GM06990 (cell line): ENCODE results near the gene FBXO21.

Source experiments
- DNase-seq: peaks from one replicate; pipeline ENCODE4 v3.0.0-alpha.2; 2011; ENCODE audit not compliant: insufficient read length; ENCODE audit errors: extremely low read depth
- H3K27me3 ChIP-seq: replicated peaks from 2 replicates; pipeline ENCODE4 v1.6.0; 2011; ENCODE audit warnings: low read length; ENCODE audit not compliant: control insufficient read depth, insufficient read depth
- H3K36me3 ChIP-seq: 2 replicates; pipeline ENCODE4 v1.5.1; 2011; ENCODE audit warnings: low read length; ENCODE audit not compliant: control insufficient read depth, insufficient read depth
- H3K4me3 ChIP-seq: replicated peaks from 2 replicates; pipeline ENCODE4 v1.5.1; 2011; ENCODE audit warnings: low read depth, mild to moderate bottlenecking, control low read depth, low read length
- TF ChIP-seq, protein P1 (sequence below): IDR thresholded peaks from 2 replicates; pipeline ENCODE4 v1.5.1; 2011; ENCODE audit warnings: low read length, control low read depth, mild to moderate bottlenecking, inconsistent platforms; ENCODE audit not compliant: insufficient read depth, poor library complexity, severe bottlenecking

FBXO21 gene

DNA sequence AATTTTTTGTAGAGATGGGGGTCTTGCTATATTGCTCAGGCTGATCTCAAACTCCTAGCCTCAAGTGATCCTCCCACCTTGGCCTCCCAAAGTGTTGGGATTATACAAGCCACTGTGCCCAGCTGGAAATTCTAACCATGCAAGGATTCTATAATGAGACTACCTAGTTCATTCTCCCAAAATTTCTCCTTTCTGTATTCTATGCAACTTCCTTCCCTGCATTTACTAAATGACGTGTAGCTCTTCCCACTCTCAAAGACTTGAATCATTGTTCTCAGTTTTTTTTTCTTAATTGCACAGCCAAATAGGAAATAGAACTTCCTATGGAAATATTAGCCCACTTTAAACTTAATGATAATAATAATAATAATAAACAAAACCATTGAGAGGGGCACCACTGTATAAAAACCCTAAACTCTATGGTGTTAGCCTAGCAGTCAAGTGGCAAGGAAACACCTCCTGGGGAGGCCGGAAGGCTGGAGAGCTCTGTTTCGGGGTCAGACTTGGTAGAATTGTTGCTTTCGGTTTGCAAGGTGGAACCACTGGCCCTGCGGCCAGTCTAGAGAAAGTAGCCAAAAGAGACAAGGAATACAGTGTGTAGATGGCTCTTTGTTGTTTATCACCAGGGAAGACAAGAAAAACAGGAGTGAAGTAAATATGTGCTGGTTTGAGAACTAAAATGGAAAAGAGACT is 51.1 kb downstream of the FBXO21 start:
- no peaks in the 10 kb centered on the region for H3K27me3 ChIP-seq
- H3K36me3 ChIP-seq = peaks cover 1% of the 10 kb centered on the region; the same call in 1 of the 2 replicates
- H3K4me3 ChIP-seq = no peak overlapping the region
- no peak for DNase-seq
- TF ChIP-seq, protein P1, sequence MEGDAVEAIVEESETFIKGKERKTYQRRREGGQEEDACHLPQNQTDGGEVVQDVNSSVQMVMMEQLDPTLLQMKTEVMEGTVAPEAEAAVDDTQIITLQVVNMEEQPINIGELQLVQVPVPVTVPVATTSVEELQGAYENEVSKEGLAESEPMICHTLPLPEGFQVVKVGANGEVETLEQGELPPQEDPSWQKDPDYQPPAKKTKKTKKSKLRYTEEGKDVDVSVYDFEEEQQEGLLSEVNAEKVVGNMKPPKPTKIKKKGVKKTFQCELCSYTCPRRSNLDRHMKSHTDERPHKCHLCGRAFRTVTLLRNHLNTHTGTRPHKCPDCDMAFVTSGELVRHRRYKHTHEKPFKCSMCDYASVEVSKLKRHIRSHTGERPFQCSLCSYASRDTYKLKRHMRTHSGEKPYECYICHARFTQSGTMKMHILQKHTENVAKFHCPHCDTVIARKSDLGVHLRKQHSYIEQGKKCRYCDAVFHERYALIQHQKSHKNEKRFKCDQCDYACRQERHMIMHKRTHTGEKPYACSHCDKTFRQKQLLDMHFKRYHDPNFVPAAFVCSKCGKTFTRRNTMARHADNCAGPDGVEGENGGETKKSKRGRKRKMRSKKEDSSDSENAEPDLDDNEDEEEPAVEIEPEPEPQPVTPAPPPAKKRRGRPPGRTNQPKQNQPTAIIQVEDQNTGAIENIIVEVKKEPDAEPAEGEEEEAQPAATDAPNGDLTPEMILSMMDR = no peak

GRCh38 chr12:117134721-117135120 is 55.5 kb downstream of the FBXO21 start:
- Histone ChIP-seq H3K4me3 (no peak overlapping the region), H3K27me3 (no peaks in the 10 kb centered on the region), H3K36me3 (no peaks in the 10 kb centered on the region)
- no peak for DNase-seq
- TF ChIP-seq, protein P1 = no peak

GRCh38 chr12:117134059-117134458 is 56.2 kb downstream of the FBXO21 start:
- Histone ChIP-seq H3K36me3 (no peaks in the 10 kb centered on the region), H3K27me3 (no peaks in the 10 kb centered on the region), H3K4me3 (no peak overlapping the region)
- DNase-seq = no peak
- TF ChIP-seq, protein P1 = no peak

DNA sequence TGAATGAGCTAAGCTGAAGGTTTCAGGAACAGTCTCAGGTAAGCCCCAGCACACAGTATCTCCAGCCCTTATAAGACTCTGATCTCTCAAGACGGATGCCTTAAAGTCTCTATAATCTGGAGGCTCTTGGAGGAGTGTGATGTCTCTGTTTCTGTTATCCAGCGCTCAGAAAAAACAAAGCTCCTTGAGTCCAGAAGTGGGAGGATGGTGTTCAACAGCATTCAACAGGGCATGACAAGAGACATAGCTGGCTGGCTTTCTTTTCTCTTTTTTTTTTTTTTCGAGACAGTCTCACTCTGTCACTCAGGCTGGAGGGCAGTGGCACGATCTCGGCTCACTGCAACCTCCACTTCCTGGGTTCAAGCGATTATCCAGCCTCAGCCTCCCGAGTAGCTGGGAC is 59.5 kb downstream of the FBXO21 start:
- TF ChIP-seq, protein P1 = no peak
- Histone ChIP-seq H3K27me3 (no peaks in the 10 kb centered on the region), H3K4me3 (no peak overlapping the region), H3K36me3 (no peaks in the 10 kb centered on the region)
- no peak for DNase-seq

- Histone ChIP-seq H3K4me3 (no peak overlapping the region), H3K27me3 (no peaks in the 10 kb centered on the region), H3K36me3 (no peaks in the 10 kb centered on the region)
- DNase-seq = no peak
- TF ChIP-seq, protein P1 = no peak
Measured at GRCh38 chr12:117129391-117129790, 60.9 kb downstream of the FBXO21 start.
